Effector CD8-positive, alpha-beta T cell (primary cell): ENCODE results near the gene DCAF4.
"Not testable (repeated sequence)": the region's sequence is repeated elsewhere in the genome, so short reads cannot be mapped to it uniquely, and the experiment has no call there.

Source experiments
- DNase-seq: peaks from one replicate; lab custom pipeline; 2025; lab: John Stamatoyannopoulos, UW

The DCAF4 gene

GRCh38 chr14:72932893-72933292 lies 6.6 kb downstream of the DCAF4 start:
- DNase-seq = no peak

GRCh38 chr14:72939630-72940029 lies 13.4 kb downstream of the DCAF4 start:
- DNase-seq = no peak

GRCh38 chr14:72941286-72941985 lies 15.2 kb downstream of the DCAF4 start:
- no peak for DNase-seq

- no peak for DNase-seq
Measured at GRCh38 chr14:72942934-72943333, 16.7 kb downstream of the DCAF4 start.

GRCh38 chr14:72943876-72944430 lies 17.7 kb downstream of the DCAF4 start:
- DNase-seq = no peak

- no peak for DNase-seq
Measured at GRCh38 chr14:72945356-72946027, 19.2 kb downstream of the DCAF4 start.

- no peak for DNase-seq
Measured at GRCh38 chr14:72946491-72946890, 20.2 kb downstream of the DCAF4 start.

GRCh38 chr14:72947366-72948160 lies 21.3 kb downstream of the DCAF4 start:
- no peak for DNase-seq

GRCh38 chr14:72948481-72949138 lies 22.3 kb downstream of the DCAF4 start:
- peak; percentile 41 for DNase-seq

- DNase-seq = no peak
Measured at GRCh38 chr14:72952171-72952570, 25.9 kb downstream of the DCAF4 start.

GRCh38 chr14:72956741-72957140 lies 30.5 kb downstream of the DCAF4 start:
- DNase-seq = not testable (repeated sequence)

- no peak for DNase-seq
Measured at GRCh38 chr14:72957213-72957612, 30.9 kb downstream of the DCAF4 start.

- no peak for DNase-seq
Measured at GRCh38 chr14:72958548-72958947, 32.3 kb downstream of the DCAF4 start.

GRCh38 chr14:72961016-72961415 lies 34.8 kb downstream of the DCAF4 start:
- DNase-seq = not testable (repeated sequence)

GRCh38 chr14:72961579-72962335 lies 35.5 kb downstream of the DCAF4 start:
- no peak for DNase-seq

GRCh38 chr14:72962336-72962754 lies 36.1 kb downstream of the DCAF4 start:
- DNase-seq = not testable (repeated sequence)

GRCh38 chr14:72962829-72963312 lies 36.6 kb downstream of the DCAF4 start:
- DNase-seq = no peak

- DNase-seq = no peak
Measured at GRCh38 chr14:72965249-72965648, 39.0 kb downstream of the DCAF4 start.

GRCh38 chr14:72966038-72966437 lies 39.8 kb downstream of the DCAF4 start:
- DNase-seq = no peak

- no peak for DNase-seq
Measured at GRCh38 chr14:72968316-72968715, 42.1 kb downstream of the DCAF4 start.

GRCh38 chr14:72970058-72970630 lies 43.9 kb downstream of the DCAF4 start:
- no peak for DNase-seq
